HT1080 (cell line): ENCODE results near the gene PCDHB14. TPM values are rescaled to one million over a fixed set of nuclear protein-coding genes. Genes with fewer than 3 reads are reported as not detected.
A peak's percentile ranks its signal among the peaks of the same experiment; 100 is the strongest.
"Not testable (repeated sequence)": the region's sequence is repeated elsewhere in the genome, so short reads cannot be mapped to it uniquely, and the experiment has no call there.

Experiments
- DNase-seq: peaks from one replicate; pipeline ENCODE4 v3.0.0-alpha.2; 2015; ENCODE audit warnings: low read depth
- total RNA-seq: library from RNA; depleted of rRNA; stranded (reverse); fragments of >200 nt; shearing (Covaris generic); gene quantifications from 2 replicates; pipeline ENCODE4 v1.2.3, GENCODE V29; 2014

Gene PCDHB14
- total RNA-seq, 1 experiment from 2014 or later = 0.08 TPM

DNA sequence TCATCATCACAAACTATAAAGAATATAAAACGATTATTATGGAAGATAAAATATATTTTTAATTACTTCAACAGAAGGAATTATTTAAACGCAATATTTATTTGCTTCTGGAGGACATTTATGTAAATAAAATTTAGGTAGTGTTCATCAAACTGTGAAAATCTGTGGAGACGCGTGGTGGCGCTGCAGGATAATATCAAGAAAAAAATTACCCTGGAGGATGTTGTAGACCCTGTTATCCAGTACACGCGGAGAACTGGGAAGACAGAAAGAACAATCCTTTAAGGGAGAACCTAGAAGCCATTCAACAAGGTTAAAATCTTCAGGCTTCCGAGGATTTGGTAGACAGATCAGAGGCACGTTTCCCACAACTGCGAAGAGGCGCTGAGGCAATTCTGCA lies 14.7 kb upstream of the PCDHB14 start, which contains the start of gene PCDHB12:
PCDHB12 (plus strand) TSS at position 242 of the 400 bp plus-strand sequence. CDS start 189 bp downstream, outside the sequence.
- no peak for DNase-seq

GRCh38 chr5:141210281-141210680 lies 12.9 kb upstream of the PCDHB14 start:
- not testable (repeated sequence) for DNase-seq

GRCh38 chr5:141210849-141211248 lies 12.3 kb upstream of the PCDHB14 start:
- DNase-seq = not testable (repeated sequence)

DNA sequence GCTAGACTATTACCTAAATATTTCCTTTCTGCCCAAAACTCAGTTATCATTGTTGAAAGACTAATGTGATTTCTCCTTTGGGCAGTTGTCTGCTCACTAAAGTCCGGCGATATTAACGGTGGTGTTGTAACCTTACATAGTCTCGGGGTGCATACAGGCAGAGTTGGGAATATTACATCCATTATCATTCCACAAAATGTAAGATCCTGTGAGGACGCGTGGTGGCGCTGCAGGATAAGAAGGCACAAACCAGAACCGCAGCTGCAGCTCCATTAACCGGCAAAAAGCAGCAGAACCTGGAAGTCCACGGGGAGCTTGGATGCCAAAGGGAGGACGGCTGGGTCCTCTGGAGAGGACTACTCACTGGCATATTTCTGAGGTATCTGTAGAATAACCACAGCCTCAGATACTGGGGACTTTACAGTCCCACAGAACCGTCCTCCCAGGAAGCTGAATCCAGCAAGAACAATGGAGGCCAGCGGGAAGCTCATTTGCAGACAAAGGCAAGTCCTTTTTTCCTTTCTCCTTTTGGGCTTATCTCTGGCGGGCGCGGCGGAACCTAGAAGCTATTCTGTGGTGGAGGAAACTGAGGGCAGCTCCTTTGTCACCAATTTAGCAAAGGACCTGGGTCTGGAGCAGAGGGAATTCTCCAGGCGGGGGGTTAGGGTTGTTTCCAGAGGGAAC lies 9.3 kb upstream of the PCDHB14 start, which contains the start of gene PCDHB13:
PCDHB13 (plus strand) TSS at position 264 of the 684 bp plus-strand sequence; CDS start at position 469, 205 bp downstream.
- DNase-seq = peak; percentile 11

- not testable (repeated sequence) for DNase-seq
Observed at GRCh38 chr5:141214583-141214982, 8.6 kb upstream of the PCDHB14 start.

- DNase-seq = not testable (repeated sequence)
Observed at GRCh38 chr5:141215504-141215903, 7.6 kb upstream of the PCDHB14 start.

GRCh38 chr5:141216035-141216434 lies 7.1 kb upstream of the PCDHB14 start:
- DNase-seq = not testable (repeated sequence)

GRCh38 chr5:141224844-141225243 lies 1.7 kb downstream of the PCDHB14 start:
- DNase-seq = not testable (repeated sequence)

GRCh38 chr5:141225421-141225820 lies 2.3 kb downstream of the PCDHB14 start:
- not testable (repeated sequence) for DNase-seq

DNA sequence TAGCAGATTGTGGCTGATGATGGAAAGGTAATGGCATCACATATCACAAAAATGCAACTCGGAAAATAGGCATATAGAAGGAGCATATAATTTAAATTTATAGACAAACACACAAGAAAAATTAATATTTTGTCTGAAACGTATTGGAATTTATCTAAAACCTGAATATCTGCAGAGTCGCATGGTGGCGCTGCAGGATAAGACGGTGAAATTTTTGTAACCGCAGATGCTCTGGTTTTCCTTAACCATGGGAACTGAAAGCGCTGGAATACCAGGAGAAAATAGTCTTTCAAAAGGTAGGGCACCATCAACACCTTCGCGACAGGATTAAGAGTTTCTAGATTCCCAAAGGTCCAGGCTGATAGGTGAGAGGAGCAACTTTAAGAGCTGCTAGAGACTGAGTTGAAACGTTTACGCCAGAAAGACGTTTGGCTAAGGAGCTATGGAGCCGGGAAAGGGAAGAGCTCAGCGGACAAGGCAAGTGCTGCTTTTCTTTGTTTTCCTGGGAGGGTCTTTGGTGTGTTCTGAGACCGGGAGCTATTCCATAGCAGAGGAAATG lies 11.0 kb downstream of the PCDHB14 start:
- no peak for DNase-seq

GRCh38 chr5:141235922-141236321 lies 12.8 kb downstream of the PCDHB14 start:
- not testable (repeated sequence) for DNase-seq

DNA sequence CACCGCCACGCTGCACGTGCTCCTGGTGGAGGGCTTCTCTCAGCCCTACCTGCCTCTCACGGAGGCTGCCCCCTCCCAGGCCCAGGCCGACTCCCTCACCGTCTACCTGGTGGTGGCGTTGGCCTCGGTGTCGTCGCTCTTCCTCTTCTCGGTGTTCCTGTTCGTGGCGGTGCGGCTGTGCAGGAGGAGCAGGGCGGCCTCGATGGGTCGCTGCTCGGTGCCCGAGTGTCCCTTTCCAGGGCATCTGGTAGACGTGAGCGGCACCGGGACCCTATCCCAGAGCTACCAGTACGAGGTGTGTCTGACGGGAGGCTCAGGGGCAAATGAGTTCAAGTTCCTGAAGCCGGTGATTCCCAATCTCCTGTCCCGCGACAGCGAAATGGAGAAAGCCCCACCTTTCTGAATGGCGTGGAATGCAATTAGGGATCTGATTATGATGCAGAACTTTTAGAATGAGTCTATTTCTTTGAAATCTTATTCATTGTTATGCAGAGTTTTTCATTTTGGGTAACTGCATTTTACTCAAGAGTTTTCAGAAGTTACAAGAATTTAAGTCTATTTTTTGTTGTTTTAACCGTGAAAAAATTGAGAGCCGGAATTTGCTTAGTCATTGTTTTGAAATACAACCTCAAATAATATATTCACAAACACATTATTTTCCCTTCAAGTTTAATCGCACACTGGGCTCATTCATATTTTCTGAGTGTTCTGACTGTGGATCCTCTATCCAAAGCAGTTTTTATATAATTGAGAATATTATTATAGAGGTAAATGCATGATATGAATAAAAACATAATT lies 13.6 kb downstream of the PCDHB14 start:
- DNase-seq = no peak

DNA sequence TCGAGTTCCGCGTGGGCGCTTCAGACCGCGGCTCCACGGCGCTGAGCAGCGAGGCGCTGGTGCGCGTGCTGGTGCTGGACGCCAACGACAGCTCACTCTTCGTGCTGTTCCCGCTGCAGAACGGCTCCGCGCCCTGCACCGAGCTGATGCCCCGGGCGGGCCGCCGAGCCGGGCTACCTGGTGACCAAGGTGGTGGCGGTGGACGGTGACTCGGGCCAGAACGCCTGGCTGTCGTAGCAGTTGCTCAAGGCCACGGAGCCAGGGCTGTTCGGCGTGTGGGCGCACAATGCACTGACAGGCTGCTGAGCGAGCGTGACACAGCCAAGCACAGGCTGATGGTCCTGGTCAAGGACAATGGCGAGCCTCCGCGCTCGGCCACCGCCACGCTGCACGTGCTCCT lies 18.4 kb downstream of the PCDHB14 start:
- DNase-seq = no peak

- DNase-seq = peak; percentile 3
Observed at GRCh38 chr5:141245250-141245717, 22.1 kb downstream of the PCDHB14 start, which contains the start of gene PCDHB15. PCDHB15 (plus strand) TSS chr5:141245395; CDS start chr5:141245579, 184 bp downstream.

- DNase-seq = not testable (repeated sequence)
Observed at GRCh38 chr5:141246971-141247370, 23.8 kb downstream of the PCDHB14 start.

DNA sequence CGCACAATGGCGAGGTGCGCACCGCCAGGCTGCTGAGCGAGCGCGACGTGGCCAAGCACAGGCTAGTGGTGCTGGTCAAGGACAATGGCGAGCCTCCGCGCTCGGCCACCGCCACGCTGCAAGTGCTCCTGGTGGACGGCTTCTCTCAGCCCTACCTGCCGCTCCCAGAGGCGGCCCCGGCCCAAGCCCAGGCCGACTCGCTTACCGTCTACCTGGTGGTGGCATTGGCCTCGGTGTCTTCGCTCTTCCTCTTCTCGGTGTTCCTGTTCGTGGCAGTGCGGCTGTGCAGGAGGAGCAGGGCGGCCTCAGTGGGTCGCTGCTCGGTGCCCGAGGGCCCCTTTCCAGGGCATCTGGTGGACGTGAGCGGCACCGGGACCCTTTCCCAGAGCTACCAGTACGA lies 24.3 kb downstream of the PCDHB14 start:
- not testable (repeated sequence) for DNase-seq

DNA sequence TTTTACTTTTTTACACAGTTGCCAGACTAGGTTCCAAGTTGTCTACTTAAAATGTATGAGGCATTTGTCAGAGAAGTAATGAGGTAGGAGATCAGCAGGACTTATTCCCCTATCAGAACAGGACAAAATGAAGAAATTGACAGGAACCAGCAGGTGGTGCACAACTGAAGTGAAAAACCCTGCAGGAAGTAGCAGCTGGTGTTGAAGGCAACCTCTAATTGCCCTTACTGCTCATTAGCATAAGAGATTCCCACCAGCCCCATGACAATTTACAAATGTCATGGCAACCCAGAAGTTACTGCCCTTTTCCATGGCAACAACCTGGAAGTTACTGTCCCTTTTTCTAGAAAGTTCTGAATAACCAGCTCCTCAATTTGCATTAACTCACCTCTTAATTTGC lies 27.4 kb downstream of the PCDHB14 start:
- no peak for DNase-seq

- DNase-seq = no peak
Observed at GRCh38 chr5:141258464-141258863, 35.3 kb downstream of the PCDHB14 start.

- no peak for DNase-seq
Observed at GRCh38 chr5:141258948-141259347, 35.8 kb downstream of the PCDHB14 start.

DNA sequence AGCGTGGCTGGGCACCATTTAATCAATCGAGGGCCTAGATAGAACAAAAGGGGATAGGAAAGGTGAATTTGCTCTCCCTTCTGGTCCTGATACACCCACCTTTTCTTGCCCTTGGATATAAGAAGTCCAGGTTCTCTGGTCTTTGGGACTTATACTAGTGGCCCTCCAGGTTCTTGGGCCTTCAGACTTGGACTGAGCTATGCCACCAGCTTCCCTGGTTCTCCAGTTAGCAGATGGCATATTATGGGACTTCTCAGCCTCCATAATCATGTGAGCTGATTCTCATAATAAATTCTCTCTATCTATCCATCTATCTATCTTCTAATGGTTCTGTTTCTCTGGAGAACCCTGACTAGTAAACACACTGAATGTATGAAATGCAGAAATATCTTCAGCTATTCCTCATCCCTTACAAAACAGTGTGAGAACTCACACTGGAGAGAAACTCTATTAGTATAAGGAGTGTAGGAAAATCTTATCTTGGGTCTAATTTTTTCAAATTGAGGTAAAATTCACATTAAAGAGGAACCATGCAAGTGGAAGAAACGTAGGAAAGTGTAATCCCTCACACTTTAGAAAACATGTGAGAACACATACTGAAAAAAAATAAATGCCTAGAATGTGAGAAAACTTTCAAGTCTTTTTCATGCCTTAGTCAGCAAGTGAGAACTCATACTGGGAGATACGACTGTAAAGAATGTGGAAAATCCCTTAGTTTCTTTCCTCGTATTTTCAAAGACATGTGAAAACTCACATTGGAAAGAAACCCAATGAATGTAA lies 37.5 kb downstream of the PCDHB14 start:
- DNase-seq = no peak

GRCh38 chr5:141261238-141261546 lies 38.0 kb downstream of the PCDHB14 start:
- DNase-seq = no peak
